AG04450 (cell line): ENCODE results near the gene SOBP. TPM values are rescaled to one million over a fixed set of nuclear protein-coding genes. Genes with fewer than 3 reads are reported as not detected.
A peak's percentile ranks its signal among the peaks of the same experiment; 100 is the strongest.

ENCODE experiments used
- CTCF ChIA-PET: fragments of 300-600, 350-600 bp; formaldehyde crosslinking; extraction: SDS; loops from one replicate; lab custom pipeline; 2022; ENCODE audit warnings: antibody characterized with exemption, inconsistent platforms; lab: Charles Lee
- POLR2A ChIA-PET: fragments of 350-600 bp; formaldehyde crosslinking; extraction: SDS; loops from one replicate; lab custom pipeline; 2021; ENCODE audit warnings: antibody characterized with exemption, inconsistent platforms; lab: Yijun Ruan, JAX
- DNase-seq: peaks from one replicate; pipeline ENCODE4 v3.0.0-alpha.2; 2011; ENCODE audit warnings: low read depth, low spot score
- H3K27ac ChIP-seq: one replicate; pipeline ENCODE4 v1.5.1; 2012; ENCODE audit warnings: low read depth, low read length, control low read depth
- H3K27me3 ChIP-seq: one replicate; pipeline ENCODE4 v1.6.0; 2012; ENCODE audit warnings: low read length; ENCODE audit not compliant: control insufficient read depth, insufficient read depth
- H3K4me3 ChIP-seq: 2 replicates; pipeline ENCODE4 v1.5.1; 2011; ENCODE audit warnings: mild to moderate bottlenecking, low read depth, low read length, control low read depth
- H3K9me3 ChIP-seq: 2 replicates; pipeline ENCODE4 v1.5.1; 2012; ENCODE audit warnings: low read length; ENCODE audit not compliant: control insufficient read depth, insufficient read depth
- polyA plus RNA-seq: library from polyadenylated mRNA; depleted of rRNA; stranded (reverse); fragments of >200 nt; gene quantifications from 2 replicates; pipeline ENCODE4 v1.2.3, GENCODE V29; 2011
- TF ChIP-seq, protein P1 (sequence below): IDR thresholded peaks from 2 replicates; pipeline ENCODE4 v1.5.1; 2011; ENCODE audit warnings: low read depth, low read length, control low read depth, inconsistent platforms

Gene SOBP
- polyA plus RNA-seq, 1 experiment = 0.76 TPM

DNA sequence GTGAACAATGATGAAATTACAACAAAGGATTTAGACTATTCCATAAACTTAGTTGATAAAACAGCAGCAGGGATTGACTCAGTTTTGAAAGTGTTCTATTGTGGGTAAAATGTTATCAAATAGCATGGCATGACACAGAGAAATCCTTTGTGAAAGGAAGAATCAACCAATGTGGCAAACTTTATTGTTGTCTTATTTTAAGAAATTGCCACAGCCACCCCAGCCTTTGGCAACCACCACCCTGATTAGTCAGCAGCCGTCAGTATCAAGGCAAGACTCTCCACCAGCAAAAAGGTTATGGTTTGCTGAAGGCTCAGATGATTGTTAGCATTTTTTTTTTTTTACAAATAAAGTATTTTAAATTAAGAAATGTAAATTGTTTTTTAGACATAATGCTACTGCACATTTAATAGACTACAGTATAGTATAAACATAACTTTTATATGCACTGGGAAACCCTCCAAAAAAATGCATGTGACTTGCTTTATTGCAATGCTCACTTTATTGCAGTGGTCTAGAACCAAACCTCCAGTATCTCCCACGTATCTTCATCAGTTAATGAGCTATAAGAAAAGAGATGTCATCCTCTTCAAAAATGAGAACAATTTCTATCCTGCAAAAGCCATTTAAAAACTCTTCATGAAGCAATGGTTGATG lies 162.7 kb downstream of the SOBP start:
- DNase-seq = no peak
- POLR2A ChIA-PET = no interaction called here

GRCh38 chr6:107653183-107653580 lies 163.3 kb downstream of the SOBP start:
- no peak for DNase-seq
- TF ChIP-seq, protein P1, sequence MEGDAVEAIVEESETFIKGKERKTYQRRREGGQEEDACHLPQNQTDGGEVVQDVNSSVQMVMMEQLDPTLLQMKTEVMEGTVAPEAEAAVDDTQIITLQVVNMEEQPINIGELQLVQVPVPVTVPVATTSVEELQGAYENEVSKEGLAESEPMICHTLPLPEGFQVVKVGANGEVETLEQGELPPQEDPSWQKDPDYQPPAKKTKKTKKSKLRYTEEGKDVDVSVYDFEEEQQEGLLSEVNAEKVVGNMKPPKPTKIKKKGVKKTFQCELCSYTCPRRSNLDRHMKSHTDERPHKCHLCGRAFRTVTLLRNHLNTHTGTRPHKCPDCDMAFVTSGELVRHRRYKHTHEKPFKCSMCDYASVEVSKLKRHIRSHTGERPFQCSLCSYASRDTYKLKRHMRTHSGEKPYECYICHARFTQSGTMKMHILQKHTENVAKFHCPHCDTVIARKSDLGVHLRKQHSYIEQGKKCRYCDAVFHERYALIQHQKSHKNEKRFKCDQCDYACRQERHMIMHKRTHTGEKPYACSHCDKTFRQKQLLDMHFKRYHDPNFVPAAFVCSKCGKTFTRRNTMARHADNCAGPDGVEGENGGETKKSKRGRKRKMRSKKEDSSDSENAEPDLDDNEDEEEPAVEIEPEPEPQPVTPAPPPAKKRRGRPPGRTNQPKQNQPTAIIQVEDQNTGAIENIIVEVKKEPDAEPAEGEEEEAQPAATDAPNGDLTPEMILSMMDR = no peak
- POLR2A ChIA-PET = no interaction called here
- CTCF ChIA-PET = interaction anchor here (1.0 to 2.2 kb wide), 2 partner anchors 13 to 21 kb away, joined by 5 to 6 read pairs; no protein-coding TSS in a partner anchor
- Histone ChIP-seq H3K27ac (no peak overlapping the region), H3K27me3 (no peaks in the 10 kb centered on the region), H3K4me3 (no peak overlapping the region), H3K9me3 (no peaks in the 10 kb centered on the region; the same call in 1 of the 2 replicates)

More for the DNA sequence above, 162.7 kb downstream of the SOBP start:
- CTCF ChIA-PET = interaction anchor here (1.0 to 2.2 kb wide), 2 partner anchors 14 to 22 kb away, joined by 5 to 6 read pairs; no protein-coding TSS in a partner anchor
- Histone ChIP-seq H3K4me3 (no peak overlapping the region), H3K27ac (no peak overlapping the region), H3K9me3 (no peaks in the 10 kb centered on the region; the same call in 1 of the 2 replicates), H3K27me3 (no peaks in the 10 kb centered on the region)
- TF ChIP-seq, protein P1 = no peak

DNA sequence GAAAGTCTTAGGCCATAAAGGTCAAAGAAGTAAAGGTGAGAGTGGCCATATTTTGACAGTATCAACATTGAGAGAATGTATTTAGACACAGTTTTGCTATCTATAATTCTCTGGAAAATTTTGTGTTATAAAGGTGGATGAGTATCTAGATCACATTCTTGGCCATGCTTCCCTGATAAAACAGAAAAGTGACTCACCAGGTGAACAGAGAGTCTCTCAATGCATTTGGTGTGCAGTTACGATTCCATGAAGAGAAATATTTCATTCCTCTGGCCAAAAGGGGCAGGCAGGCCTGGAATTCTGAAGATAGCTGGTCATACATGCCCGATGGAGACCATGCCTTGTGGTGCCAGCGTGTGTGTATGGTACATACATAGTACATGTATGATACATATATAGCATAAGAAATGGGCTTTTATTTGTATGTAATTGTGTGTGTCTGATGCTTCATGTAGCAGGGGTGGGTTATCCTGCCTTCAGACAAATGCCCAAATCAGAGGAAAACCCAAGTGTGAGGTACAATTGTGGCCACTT lies 164.0 kb downstream of the SOBP start:
- no peaks in the 10 kb centered on the region for H3K27me3 ChIP-seq
- H3K9me3 ChIP-seq = no peaks in the 10 kb centered on the region; the same call in 1 of the 2 replicates
- H3K27ac ChIP-seq = no peak overlapping the region
- ChIA-PET CTCF (interaction anchor here (2.2 kb wide), 1 partner anchor 20 kb away, joined by 5 read pairs; no protein-coding TSS in a partner anchor), POLR2A (no interaction called here)
- no peak overlapping the region for H3K4me3 ChIP-seq
- TF ChIP-seq, protein P1 = no peak
- DNase-seq = no peak

- Histone ChIP-seq H3K4me3 (no peak overlapping the region), H3K27ac (no peak overlapping the region), H3K27me3 (no peaks in the 10 kb centered on the region), H3K9me3 (no peaks in the 10 kb centered on the region; the same call in none of the 2 replicates)
- no peak for DNase-seq
- CTCF ChIA-PET = no interaction called here
- POLR2A ChIA-PET = no interaction called here
- TF ChIP-seq, protein P1 = no peak
Observed at GRCh38 chr6:107654764-107655163, 164.8 kb downstream of the SOBP start.

- TF ChIP-seq, protein P1 = 0 out of 2 replicates have a peak, but pooled peaks have one; percentile 13
- no peak for DNase-seq
- Histone ChIP-seq H3K27me3 (no peaks in the 10 kb centered on the region), H3K4me3 (no peak overlapping the region), H3K9me3 (no peaks in the 10 kb centered on the region; the same call in none of the 2 replicates), H3K27ac (no peak overlapping the region)
- ChIA-PET CTCF (interaction anchor here (1.0 to 1.3 kb wide), 4 partner anchors 19 to 337 kb away, joined by 3 to 4 read pairs (median 4); no protein-coding TSS in a partner anchor), POLR2A (no interaction called here)
Observed at GRCh38 chr6:107655245-107655644, 165.3 kb downstream of the SOBP start.
